Breast epithelium (tissue), 4 donors: ENCODE data around the gene CCDC201. TPM values are rescaled to one million over a fixed set of nuclear protein-coding genes. Genes with fewer than 3 reads are reported as not detected.

Experiments used
- DNase-seq, 2 donors: peaks; one replicate each; pipeline ENCODE4 v3.0.0-alpha.2; 2019; ENCODE audit warnings: low spot score in 2 of 2
- H3K27ac ChIP-seq, 2 donors: fragments of 200-600 bp; sonication (generic) in 1 of 2; one replicate each; pipeline ENCODE4 v1.5.1; 2016 to 2019; ENCODE audit warnings: mild to moderate bottlenecking in 1 of 2
- H3K27me3 ChIP-seq, 2 donors: fragments of 200-600 bp; sonication (generic) in 1 of 2; one replicate each; pipeline versions ENCODE4 v1.5.1 to v1.6.0; 2017 to 2019; ENCODE audit warnings: control low read depth in 1 of 2, mild to moderate bottlenecking in 1 of 2
- H3K36me3 ChIP-seq: fragments of 200-600 bp; one replicate; pipeline ENCODE4 v1.5.1; 2019
- H3K4me1 ChIP-seq, 2 donors: fragments of 200-600 bp; sonication (generic); one replicate each; pipeline ENCODE4 v1.5.1; 2016 to 2019; ENCODE audit warnings: control low read depth in 1 of 2
- H3K4me3 ChIP-seq, 3 donors: fragments of 200-600 bp; sonication (generic); 1 replicate in 2 of 3; 2 replicates in 1 of 3; pipeline ENCODE4 v1.5.1; 2016 to 2019; ENCODE audit warnings: mild to moderate bottlenecking in 3 of 3, moderate library complexity in 2 of 3
- H3K9me3 ChIP-seq, 2 donors: fragments of 200-600 bp; sonication (generic) in 1 of 2; one replicate each; pipeline ENCODE4 v1.5.1; 2016 to 2019; ENCODE audit warnings: control low read depth in 1 of 2
- POLR2A ChIP-seq: fragments of 450-650 bp; IDR thresholded peaks from one replicate; pipeline ENCODE4 v1.6.1; 2016; ENCODE audit warnings: antibody characterized with exemption, mild to moderate bottlenecking, moderate library complexity
- POLR2AphosphoS5 ChIP-seq, 3 donors: sonication (generic); formaldehyde crosslinking; IDR thresholded peaks; one replicate each; pipeline ENCODE4 v1.6.1; 2017; ENCODE audit warnings: antibody characterized with exemption in 3 of 3
- intact Hi-C: fragments of 100-400 bp; cut with DNase I; formaldehyde crosslinking; loops from one replicate; pipeline ENCODE4 v1.15.1; 2023; ENCODE audit warnings: low total_unique reads
- total RNA-seq, 3 donors: library from RNA; depleted of rRNA; stranded (reverse); fragments of >200 nt; gene quantifications; one replicate each; pipeline ENCODE4 v1.1.0, GENCODE V29; 2016
- TF ChIP-seq, protein P1 (sequence below), 3 donors: fragments of 450-650 bp; IDR thresholded peaks; one replicate each; pipeline ENCODE4 v1.5.1; 2016 to 2017; ENCODE audit warnings: antibody characterized with exemption in 3 of 3, mild to moderate bottlenecking in 3 of 3, moderate library complexity in 3 of 3

Gene CCDC201
- total RNA-seq, 3 donors from 2014 or later, result not detected

DNA sequence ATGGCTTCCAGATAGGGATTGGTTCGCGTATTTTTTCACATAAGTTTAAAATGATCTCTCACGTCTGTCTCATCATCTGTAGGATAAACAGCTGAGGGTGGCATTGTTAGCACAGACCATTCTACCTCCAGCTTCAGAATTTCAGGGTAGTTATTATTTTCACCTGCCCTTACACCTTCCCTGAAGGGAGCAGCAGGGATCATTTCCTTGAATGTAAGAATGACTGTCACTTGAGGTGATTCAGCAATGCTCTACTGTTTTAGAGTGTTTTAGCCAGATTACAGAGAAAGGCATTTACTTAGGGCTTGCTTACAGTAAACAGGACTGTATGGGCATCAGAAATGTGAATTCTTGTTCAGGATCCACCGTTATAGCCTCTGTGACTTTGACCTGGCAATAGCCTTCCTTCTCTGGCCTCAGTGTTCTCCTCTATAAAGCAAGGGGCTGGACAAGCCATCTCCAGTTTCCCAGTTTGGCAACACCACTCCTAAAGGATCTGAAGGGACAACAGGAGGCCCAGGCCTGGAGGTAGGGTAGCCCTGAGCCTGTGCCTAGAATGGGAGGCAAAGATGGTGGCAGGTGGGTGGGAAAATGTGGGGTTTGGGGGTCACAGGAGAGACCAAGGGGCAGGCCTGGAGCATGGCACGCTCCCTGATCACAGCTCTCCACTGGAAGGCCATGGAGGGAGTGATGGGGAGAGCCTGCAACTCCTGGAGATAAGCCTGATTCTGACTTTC is 14.2 kb upstream of the CCDC201 start:
- Histone ChIP-seq H3K4me1 (no peaks in the 10 kb centered on the region), H3K4me3 (no peak overlapping the region), H3K27me3 (peaks cover 0 to 35% of the 10 kb centered on the region in 2 donors), H3K27ac (no peak overlapping the region), H3K36me3 (no peaks in the 10 kb centered on the region), H3K9me3 (no peaks in the 10 kb centered on the region)
- no peak for DNase-seq
- intact Hi-C loops, result no loop called here
- TF ChIP-seq POLR2A, result no peak
- TF ChIP-seq, protein P1, sequence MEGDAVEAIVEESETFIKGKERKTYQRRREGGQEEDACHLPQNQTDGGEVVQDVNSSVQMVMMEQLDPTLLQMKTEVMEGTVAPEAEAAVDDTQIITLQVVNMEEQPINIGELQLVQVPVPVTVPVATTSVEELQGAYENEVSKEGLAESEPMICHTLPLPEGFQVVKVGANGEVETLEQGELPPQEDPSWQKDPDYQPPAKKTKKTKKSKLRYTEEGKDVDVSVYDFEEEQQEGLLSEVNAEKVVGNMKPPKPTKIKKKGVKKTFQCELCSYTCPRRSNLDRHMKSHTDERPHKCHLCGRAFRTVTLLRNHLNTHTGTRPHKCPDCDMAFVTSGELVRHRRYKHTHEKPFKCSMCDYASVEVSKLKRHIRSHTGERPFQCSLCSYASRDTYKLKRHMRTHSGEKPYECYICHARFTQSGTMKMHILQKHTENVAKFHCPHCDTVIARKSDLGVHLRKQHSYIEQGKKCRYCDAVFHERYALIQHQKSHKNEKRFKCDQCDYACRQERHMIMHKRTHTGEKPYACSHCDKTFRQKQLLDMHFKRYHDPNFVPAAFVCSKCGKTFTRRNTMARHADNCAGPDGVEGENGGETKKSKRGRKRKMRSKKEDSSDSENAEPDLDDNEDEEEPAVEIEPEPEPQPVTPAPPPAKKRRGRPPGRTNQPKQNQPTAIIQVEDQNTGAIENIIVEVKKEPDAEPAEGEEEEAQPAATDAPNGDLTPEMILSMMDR (IDR thresholded peaks at IDR 0.05), result no peak
- no peak for TF ChIP-seq POLR2AphosphoS5 (IDR thresholded peaks at IDR 0.05)

DNA sequence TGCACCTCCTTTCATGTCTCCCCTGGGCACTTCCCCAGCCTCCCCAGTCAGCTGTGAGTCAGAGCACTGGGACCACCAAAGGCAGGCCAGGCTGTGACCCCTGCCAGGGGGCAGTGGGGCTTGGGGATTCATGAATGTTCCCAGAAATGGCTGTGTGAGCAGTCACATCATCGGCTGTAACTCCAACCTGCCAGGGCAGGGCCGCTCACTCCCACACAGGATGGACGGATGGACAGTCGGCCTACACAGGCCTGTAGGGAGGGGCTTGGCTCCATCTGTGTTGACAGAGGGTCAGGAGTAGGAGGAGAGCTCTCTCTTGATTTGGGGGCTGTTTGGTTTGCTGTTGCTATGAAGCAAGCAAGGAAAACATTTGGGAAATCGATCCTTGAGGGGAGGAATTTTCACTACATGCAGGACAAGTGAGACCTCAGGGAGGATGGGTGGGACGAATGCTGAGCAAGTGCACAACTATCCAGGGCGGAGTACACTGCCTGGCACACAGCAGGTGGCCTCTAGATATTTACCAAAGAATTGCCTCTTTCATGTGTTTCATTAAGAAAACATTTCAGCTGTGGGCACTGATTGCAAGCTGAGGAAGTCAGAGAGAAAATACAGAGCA is 12.5 kb upstream of the CCDC201 start:
- Histone ChIP-seq H3K9me3 (no peaks in the 10 kb centered on the region), H3K27me3 (peaks cover 0 to 35% of the 10 kb centered on the region in 2 donors), H3K36me3 (no peaks in the 10 kb centered on the region), H3K4me1 (no peaks in the 10 kb centered on the region), H3K4me3 (no peak overlapping the region), H3K27ac (no peak overlapping the region)
- TF ChIP-seq, protein P1 (IDR thresholded peaks at IDR 0.05), result no peak
- no peak for TF ChIP-seq POLR2AphosphoS5 (IDR thresholded peaks at IDR 0.05)
- DNase-seq, result no peak
- intact Hi-C loops, result no loop called here

DNA sequence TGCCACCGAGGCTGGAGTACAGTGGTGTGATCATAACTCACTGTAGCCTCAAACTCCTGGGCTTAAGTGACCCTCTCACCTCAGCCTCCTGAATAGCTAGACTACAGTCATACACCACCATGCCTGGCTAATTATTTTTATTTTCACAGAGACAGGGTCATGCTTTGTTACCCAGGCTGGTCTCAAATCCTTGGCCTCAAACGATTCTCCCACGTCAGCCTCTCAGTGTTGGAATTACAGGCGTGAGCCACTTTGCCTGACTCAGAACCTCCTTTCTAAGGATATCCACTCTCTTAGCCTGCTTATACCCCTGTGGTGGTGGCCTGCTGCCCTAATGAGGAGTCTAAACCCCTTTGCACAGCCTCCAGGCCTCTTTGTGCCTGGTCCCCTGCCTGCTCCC is 11.3 kb upstream of the CCDC201 start:
- Histone ChIP-seq H3K4me3 (no peak overlapping the region), H3K36me3 (no peaks in the 10 kb centered on the region), H3K27ac (no peak overlapping the region), H3K27me3 (peaks cover 0 to 26% of the 10 kb centered on the region in 2 donors), H3K4me1 (no peaks in the 10 kb centered on the region), H3K9me3 (peaks cover 0 to 2% of the 10 kb centered on the region in 2 donors)
- intact Hi-C loops, result no loop called here
- TF ChIP-seq POLR2AphosphoS5 (IDR thresholded peaks at IDR 0.05), result no peak
- TF ChIP-seq, protein P1 (IDR thresholded peaks at IDR 0.05), result no peak
- no peak for TF ChIP-seq POLR2A
- no peak for DNase-seq

DNA sequence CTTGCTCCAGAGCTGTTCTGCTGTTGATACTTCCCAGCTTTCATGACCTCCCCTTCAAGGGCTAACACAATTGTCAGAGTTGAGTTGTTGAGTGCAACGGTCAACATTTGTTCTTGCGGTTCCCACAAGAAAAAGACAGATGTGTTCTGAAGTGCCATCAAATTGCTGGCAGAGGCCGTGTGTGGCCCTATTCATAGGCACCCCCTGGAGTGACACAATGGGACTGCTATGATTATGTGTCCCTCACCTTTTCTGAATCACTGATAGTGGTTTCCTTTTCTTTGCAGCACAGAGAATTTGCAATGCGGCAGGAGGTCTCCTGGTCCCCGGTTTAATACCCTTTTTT is 9.6 kb upstream of the CCDC201 start:
- intact Hi-C loops, result loop anchor here (2.0 kb wide), 1 partner anchor 32 kb away; no protein-coding TSS in a partner anchor
- DNase-seq, result no peak
- Histone ChIP-seq H3K4me3 (no peak overlapping the region), H3K27ac (no peak overlapping the region), H3K4me1 (no peaks in the 10 kb centered on the region), H3K36me3 (no peaks in the 10 kb centered on the region), H3K9me3 (peaks cover 12 to 17% of the 10 kb centered on the region in 2 donors), H3K27me3 (peaks cover 0 to 9% of the 10 kb centered on the region in 2 donors)
- TF ChIP-seq POLR2AphosphoS5 (IDR thresholded peaks at IDR 0.05) (no peak), POLR2A (no peak)
- TF ChIP-seq, protein P1 (IDR thresholded peaks at IDR 0.05), result no peak

DNA sequence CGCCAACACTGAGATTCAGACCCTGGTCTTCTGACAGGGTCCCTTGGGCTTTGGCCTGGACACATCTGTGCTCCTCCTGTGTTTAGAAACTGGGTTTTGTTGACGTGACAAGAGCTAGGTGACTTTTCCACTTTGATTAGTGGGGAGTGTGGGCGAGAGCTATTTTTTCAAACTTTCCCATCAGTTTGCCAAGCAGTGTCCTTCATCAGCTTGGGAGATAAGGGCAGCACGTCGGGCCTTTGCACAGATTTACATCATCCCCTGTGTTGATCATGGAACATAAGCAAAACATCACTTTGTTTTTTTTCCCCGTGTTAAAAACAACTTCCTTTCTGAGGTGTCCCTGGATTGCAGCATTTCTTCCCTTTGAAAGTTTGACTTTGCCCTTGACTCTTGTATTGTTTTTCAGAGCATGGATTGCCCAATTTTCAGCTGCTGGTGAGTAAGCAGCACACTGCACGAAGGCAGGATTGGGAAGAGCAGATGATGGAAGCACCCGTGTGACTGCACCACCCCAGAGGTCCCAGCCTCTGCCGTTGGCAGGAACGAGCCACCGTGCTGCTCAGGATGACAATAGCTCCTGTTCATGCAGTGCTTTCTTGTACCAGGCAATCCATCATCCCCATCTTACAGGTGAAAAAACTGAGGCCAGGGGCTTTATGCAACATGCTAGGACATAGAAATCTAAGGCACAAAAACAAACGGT is 9.0 kb upstream of the CCDC201 start:
- no peak for DNase-seq
- no peak overlapping the region for H3K4me3 ChIP-seq
- H3K27ac ChIP-seq, result no peak overlapping the region
- peaks cover 12 to 18% of the 10 kb centered on the region in 2 donors for H3K9me3 ChIP-seq
- H3K27me3 ChIP-seq, result peaks cover 0 to 4% of the 10 kb centered on the region in 2 donors
- TF ChIP-seq POLR2A (no peak), POLR2AphosphoS5 (IDR thresholded peaks at IDR 0.05) (no peak)
- TF ChIP-seq, protein P1 (IDR thresholded peaks at IDR 0.05), result no peak
- intact Hi-C loops, result loop anchor here (2.0 kb wide), 1 partner anchor 31 kb away; no protein-coding TSS in a partner anchor
- H3K36me3 ChIP-seq, result no peaks in the 10 kb centered on the region
- no peaks in the 10 kb centered on the region for H3K4me1 ChIP-seq
